A549 (cell line): ENCODE measurements around the gene ROBO1. TPM values are rescaled to one million over a fixed set of nuclear protein-coding genes. Genes with fewer than 3 reads are reported as not detected.
A peak's percentile ranks its signal among the peaks of the same experiment; 100 is the strongest.

Experiments used
- ATAC-seq, 2 experiments: fragments of 200-7000 bp in 1 of 2; fragments of >200 bp in 1 of 2; cut with Nextera tagmentation in 1 of 2; cut with Tn5 transposase in 1 of 2; 3 replicates each; pipeline versions ENCODE4 v1.8.0 to v1.9.1; 2018 to 2020; ENCODE audit warnings: mild to moderate bottlenecking in 1 of 2, moderate library complexity in 1 of 2
- CTCF ChIA-PET: fragments of 300-600 bp; sonication (Branson Sonifier 250); formaldehyde crosslinking; extraction: SDS; loops from one replicate; lab custom pipeline; 2021; ENCODE audit warnings: antibody characterized with exemption, inconsistent platforms; lab: Yijun Ruan, JAX
- POLR2A ChIA-PET: fragments of 350-600 bp; formaldehyde crosslinking; extraction: SDS; loops from one replicate; lab custom pipeline; 2021; ENCODE audit warnings: antibody characterized with exemption, inconsistent platforms; lab: Yijun Ruan, JAX
- DNase-seq, 2 experiments: peaks; one replicate each; pipeline versions ENCODE4 v3.0.0 to v3.0.0-alpha.2; 2011 to 2016; ENCODE audit warnings: low read depth in 1 of 2, low spot score in 1 of 2
- FAIRE-seq: peaks from 2 replicates; lab custom pipeline; 2011; peaks lifted over from hg19 to GRCh38; lab: Jason Lieb, UNC
- H3K27ac ChIP-seq, 2 experiments: fragments of >200 bp; sonication (Bioruptor Twin); formaldehyde crosslinking; 3 replicates each; pipeline ENCODE4 v1.5.1; 2016 to 2017
- H3K4me1 ChIP-seq: fragments of >200 bp; sonication (Bioruptor Twin); formaldehyde crosslinking; 3 replicates; pipeline ENCODE4 v1.6.1; 2016
- H3K4me2 ChIP-seq: fragments of >200 bp; sonication (Bioruptor Twin); formaldehyde crosslinking; 3 replicates; pipeline ENCODE4 v1.6.1; 2016
- H3K4me3 ChIP-seq: fragments of >200 bp; sonication (Bioruptor Twin); formaldehyde crosslinking; 3 replicates; pipeline ENCODE4 v1.5.1; 2016
- H3K9me3 ChIP-seq: fragments of >200 bp; sonication (Bioruptor Twin); formaldehyde crosslinking; 3 replicates; pipeline ENCODE4 v1.6.1; 2016
- BHLHE40 ChIP-seq: IDR thresholded peaks from 2 replicates; pipeline ENCODE4 v1.6.1; 2012; ENCODE audit warnings: low read depth, low read length, inconsistent platforms
- CBX2 ChIP-seq: fragments of 200-600 bp; sonication (generic); IDR thresholded peaks from 2 replicates; pipeline ENCODE4 v1.6.1; 2016; ENCODE audit warnings: low read depth, mild to moderate bottlenecking, borderline replicate concordance
- CEBPB ChIP-seq, 2 experiments: fragments of >200 bp in 1 of 2; sonication (Bioruptor Twin) in 1 of 2; formaldehyde crosslinking in 1 of 2; IDR thresholded peaks; 2 replicates each; pipeline ENCODE4 v1.6.1; 2012 to 2016
- CTCF ChIP-seq: fragments of >200 bp; sonication (Bioruptor Twin); formaldehyde crosslinking; IDR thresholded peaks from 3 replicates; pipeline ENCODE4 v1.5.1; 2016
- E2F6 ChIP-seq: IDR thresholded peaks from 2 replicates; pipeline ENCODE4 v1.6.1; 2012; ENCODE audit warnings: low read depth, borderline replicate concordance
- EHF ChIP-seq: fragments of 250-450 bp; sonication (Bioruptor Pico); IDR thresholded peaks from 2 replicates; pipeline ENCODE4 v1.5.0; 2020; ENCODE audit warnings: mild to moderate bottlenecking
- EP300 ChIP-seq, 2 experiments: fragments of >200 bp; sonication (Bioruptor Twin); formaldehyde crosslinking; IDR thresholded peaks; 2 replicates in 1 of 2; 3 replicates in 1 of 2; pipeline ENCODE4 v1.6.1; 2016 to 2017
- FOXS1 ChIP-seq: fragments of 250-450 bp; sonication (Bioruptor Pico); IDR thresholded peaks from 2 replicates; pipeline ENCODE4 v1.5.0; 2020; ENCODE audit warnings: mild to moderate bottlenecking, moderate library complexity
- GATA3 ChIP-seq: IDR thresholded peaks from 2 replicates; pipeline ENCODE4 v1.6.1; 2012; ENCODE audit warnings: borderline replicate concordance
- HEYL ChIP-seq: fragments of 250-450 bp; sonication (Bioruptor Pico); IDR thresholded peaks from 2 replicates; pipeline ENCODE4 v1.8.0; 2021; ENCODE audit warnings: mild to moderate bottlenecking, moderate library complexity
- HMGXB4 ChIP-seq: fragments of 250-450 bp; sonication (Bioruptor Pico); IDR thresholded peaks from 2 replicates; pipeline ENCODE4 v1.5.0; 2021; ENCODE audit warnings: mild to moderate bottlenecking, moderate library complexity, borderline replicate concordance
- HOXB13 ChIP-seq: fragments of 250-450 bp; sonication (Bioruptor Pico); IDR thresholded peaks from 2 replicates; pipeline ENCODE4 v1.5.0; 2020; ENCODE audit warnings: low read depth, mild to moderate bottlenecking, moderate library complexity
- HOXB5 ChIP-seq: fragments of 250-450 bp; sonication (Bioruptor Pico); IDR thresholded peaks from 2 replicates; pipeline ENCODE4 v1.5.0; 2020; ENCODE audit warnings: mild to moderate bottlenecking, moderate library complexity
- MAZ ChIP-seq: fragments of 150-350 bp; IDR thresholded peaks from 2 replicates; pipeline ENCODE4 v1.6.1; 2014; ENCODE audit warnings: antibody characterized with exemption, low read depth, low read length, borderline replicate concordance
- POLR2AphosphoS2 ChIP-seq: conservative IDR thresholded peaks from 2 replicates; pipeline ENCODE4 v1.6.1; 2012; ENCODE audit warnings: low read length, improper control_type of control experiment, inconsistent platforms
- RFX5 ChIP-seq: fragments of 450-650 bp; IDR thresholded peaks from 2 replicates; pipeline ENCODE4 v1.7.1; 2014; ENCODE audit warnings: antibody characterized with exemption, mild to moderate bottlenecking, moderate library complexity
- RNF2 ChIP-seq: fragments of 200-600 bp; sonication (generic); IDR thresholded peaks from 2 replicates; pipeline ENCODE4 v1.6.1; 2016; ENCODE audit warnings: low read depth, mild to moderate bottlenecking, antibody characterized with exemption, moderate library complexity, borderline replicate concordance
- SREBF2 ChIP-seq: fragments of 450-650 bp; IDR thresholded peaks from 2 replicates; pipeline ENCODE4 v1.6.1; 2014; ENCODE audit warnings: mild to moderate bottlenecking, moderate library complexity
- USF2 ChIP-seq: fragments of 450-650 bp; IDR thresholded peaks from 2 replicates; pipeline ENCODE4 v1.6.1; 2014; ENCODE audit warnings: antibody characterized with exemption
- WGBS: methylation state at CpG from one replicate; pipeline ENCODE4 v1.1.6; 2017; ENCODE audit errors: missing lambda C conversion rate; 5-methylcytosine and 5-hydroxymethylcytosine counted together
- polyA plus RNA-seq, 4 experiments: library from polyadenylated mRNA; depleted of rRNA in 3 of 4; stranded (reverse); fragments of >200 nt; fragmentation: RNase III in 1 of 4; extraction: RNeasy Plus Mini Kit Qiagen cat#74134 plus additional on column Dnase treatment in 1 of 4; gene quantifications; 2 replicates in 3 of 4; 3 replicates in 1 of 4; pipeline ENCODE4 v1.2.3, GENCODE V29; 2011 to 2017

The ROBO1 gene
- polyA plus RNA-seq, 2 of the 4 experiments (the other 2 are of a cell fraction), result 25.3 to 35.6 TPM

GRCh38 chr3:79009861-79010260, 757.9 kb downstream of the ROBO1 start:
- ChIA-PET CTCF (interaction anchor here (1.0 to 1.4 kb wide), 2 partner anchors 9 to 350 kb away, joined by 4 read pairs; no protein-coding TSS in a partner anchor), POLR2A (interaction anchor here (1.0 kb wide), 1 partner anchor 9 kb away, joined by 5 read pairs; no protein-coding TSS in a partner anchor)
- Histone ChIP-seq H3K27ac (no peak overlapping the region), H3K4me1 (no peaks in the 10 kb centered on the region), H3K4me3 (no peak overlapping the region), H3K4me2 (no peak overlapping the region), H3K9me3 (no peaks in the 10 kb centered on the region)
- peak; percentile 46 for FAIRE-seq
- no peak for TF ChIP-seq EHF (CRISPR knock-in tag)
- TF ChIP-seq HOXB13 (CRISPR knock-in tag), result no peak
- TF ChIP-seq CEBPB (IDR thresholded peaks at IDR 0.05), result no peak
- no peak for TF ChIP-seq FOXS1 (CRISPR knock-in tag)
- no peak for TF ChIP-seq HEYL
- TF ChIP-seq EP300 (IDR thresholded peaks at IDR 0.05), result no peak
- no peak for TF ChIP-seq GATA3
- no peak for TF ChIP-seq CBX2
- no peak for TF ChIP-seq E2F6
- TF ChIP-seq RNF2, result no peak
- no peak for TF ChIP-seq HOXB5 (CRISPR knock-in tag)
- no peak for TF ChIP-seq USF2
- no peak for TF ChIP-seq CTCF
- no peak for TF ChIP-seq HMGXB4 (CRISPR knock-in tag)
- TF ChIP-seq SREBF2, result no peak
- no peak for TF ChIP-seq BHLHE40
- no peak for ATAC-seq
- DNase-seq, result no peak

GRCh38 chr3:79006077-79006476, 761.7 kb downstream of the ROBO1 start:
- ChIA-PET POLR2A (interaction anchor here (1.1 kb wide), 1 partner anchor 13 kb away, joined by 3 read pairs; no protein-coding TSS in a partner anchor), CTCF (interaction anchor here (0.9 kb wide), 1 partner anchor 22 kb away, joined by 3 read pairs; no protein-coding TSS in a partner anchor)
- no peak overlapping the region for H3K27ac ChIP-seq
- H3K4me2 ChIP-seq, result no peak overlapping the region; the same call in 2 of the 3 replicates
- H3K4me3 ChIP-seq, result no peak overlapping the region
- no peaks in the 10 kb centered on the region for H3K9me3 ChIP-seq
- WGBS, result 7% methylated on average over 1 of the region's 1 CpG
- FAIRE-seq, result no peak
- TF ChIP-seq POLR2AphosphoS2 (no peak), E2F6 (no peak), MAZ (no peak), HEYL (no peak), RFX5 (no peak)
- H3K4me1 ChIP-seq, result no peaks in the 10 kb centered on the region
- no peak for DNase-seq
- ATAC-seq, result no peak
